ENCODE measurements around the gene DHRS3.

Gene DHRS3

GRCh38 chr1:12574757-12575139 lies 43.3 kb downstream of the DHRS3 start:
- TF ChIP-seq EZH2phosphoT487 (conservative IDR thresholded peaks at IDR 0.05; ENCODE audit: low read length) (no peak), CTCF (IDR thresholded peaks at IDR 0.05; ENCODE audit: insufficient read depth, low read length, poor library complexity, severe bottlenecking) (no peak)
- H3K79me2 ChIP-seq (ENCODE audit: insufficient read depth, low read length): no peaks in the 10 kb centered on the region
- no peaks in the 10 kb centered on the region for H3K27me3 ChIP-seq (ENCODE audit: low read length)
- H2AFZ ChIP-seq (ENCODE audit: low read depth, low read length, severe bottlenecking): no peak overlapping the region
- no peaks in the 10 kb centered on the region for H4K20me1 ChIP-seq (ENCODE audit: low read depth, low read length)
- H3K27ac ChIP-seq (ENCODE audit: low read depth, low read length): no peak overlapping the region
- H3K9me2 ChIP-seq (replicated peaks; ENCODE audit: insufficient read depth, low read length): no peaks in the 10 kb centered on the region
- no peaks in the 10 kb centered on the region for H3F3A ChIP-seq (ENCODE audit: insufficient read depth)
- H3K36me3 ChIP-seq (ENCODE audit: low read length): no peaks in the 10 kb centered on the region
- H3K4me3 ChIP-seq (ENCODE audit: insufficient read depth, low read length, poor library complexity, severe bottlenecking): no peak overlapping the region
- H3K9ac ChIP-seq (ENCODE audit: low read length): no peak overlapping the region
- H3K9me3 ChIP-seq (ENCODE audit: insufficient read depth, low read length): no peaks in the 10 kb centered on the region
- no peak overlapping the region for H3K4me2 ChIP-seq (ENCODE audit: low read depth, low read length, poor library complexity, severe bottlenecking)

- Histone ChIP-seq H3K9ac (ENCODE audit: low read length) (no peak overlapping the region), H3K79me2 (ENCODE audit: insufficient read depth, low read length) (no peaks in the 10 kb centered on the region), H3K36me3 (ENCODE audit: low read length) (no peaks in the 10 kb centered on the region), H3K9me3 (ENCODE audit: insufficient read depth, low read length) (no peaks in the 10 kb centered on the region), H4K20me1 (ENCODE audit: low read depth, low read length) (no peaks in the 10 kb centered on the region), H3K27me3 (ENCODE audit: low read length) (no peaks in the 10 kb centered on the region), H3K27ac (ENCODE audit: low read depth, low read length) (no peak overlapping the region), H2AFZ (ENCODE audit: low read depth, low read length, severe bottlenecking) (no peak overlapping the region), H3K9me2 (replicated peaks; ENCODE audit: insufficient read depth, low read length) (no peaks in the 10 kb centered on the region), H3F3A (ENCODE audit: insufficient read depth) (no peaks in the 10 kb centered on the region), H3K4me3 (ENCODE audit: insufficient read depth, low read length, poor library complexity, severe bottlenecking) (no peak overlapping the region), H3K4me2 (ENCODE audit: low read depth, low read length, poor library complexity, severe bottlenecking) (no peak overlapping the region)
- TF ChIP-seq EZH2phosphoT487 (conservative IDR thresholded peaks at IDR 0.05; ENCODE audit: low read length) (no peak), CTCF (IDR thresholded peaks at IDR 0.05; ENCODE audit: insufficient read depth, low read length, poor library complexity, severe bottlenecking) (no peak)
Measured at GRCh38 chr1:12573015-12573825, 44.8 kb downstream of the DHRS3 start.

DNA sequence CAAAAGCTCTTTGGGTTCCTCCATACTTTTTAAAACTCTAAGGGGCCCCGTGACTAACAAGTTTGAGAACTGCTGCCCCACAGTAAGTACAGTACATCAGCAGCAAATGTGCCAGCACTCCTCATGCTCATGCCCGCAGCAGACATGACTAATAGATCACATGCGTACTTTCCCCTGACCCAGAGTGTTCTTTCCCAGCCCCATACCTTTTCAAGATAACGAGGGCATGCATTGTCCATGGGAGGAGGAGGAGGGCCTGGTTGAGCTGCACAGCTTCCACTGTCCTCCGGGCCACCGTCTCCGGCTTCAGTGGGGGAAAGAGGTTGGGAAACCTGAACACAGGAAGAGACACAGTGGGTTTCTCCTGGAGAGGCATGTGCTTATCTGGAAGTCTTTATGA lies 45.5 kb downstream of the DHRS3 start:
- Histone ChIP-seq H3K4me2 (ENCODE audit: low read depth, low read length, poor library complexity, severe bottlenecking) (no peak overlapping the region), H4K20me1 (ENCODE audit: low read depth, low read length) (no peaks in the 10 kb centered on the region), H3K4me3 (ENCODE audit: insufficient read depth, low read length, poor library complexity, severe bottlenecking) (no peak overlapping the region), H3K9ac (ENCODE audit: low read length) (no peak overlapping the region), H2AFZ (ENCODE audit: low read depth, low read length, severe bottlenecking) (no peak overlapping the region), H3K27ac (ENCODE audit: low read depth, low read length) (no peak overlapping the region), H3K9me2 (replicated peaks; ENCODE audit: insufficient read depth, low read length) (no peaks in the 10 kb centered on the region), H3K36me3 (ENCODE audit: low read length) (no peaks in the 10 kb centered on the region), H3K79me2 (ENCODE audit: insufficient read depth, low read length) (no peaks in the 10 kb centered on the region), H3K27me3 (ENCODE audit: low read length) (no peaks in the 10 kb centered on the region), H3K9me3 (ENCODE audit: insufficient read depth, low read length) (no peaks in the 10 kb centered on the region), H3F3A (ENCODE audit: insufficient read depth) (no peaks in the 10 kb centered on the region)
- TF ChIP-seq CTCF (IDR thresholded peaks at IDR 0.05; ENCODE audit: insufficient read depth, low read length, poor library complexity, severe bottlenecking): no peak
- TF ChIP-seq EZH2phosphoT487 (conservative IDR thresholded peaks at IDR 0.05; ENCODE audit: low read length): no peak
